ENCODE results near the gene NKX3-2. TPM values are rescaled to one million over a fixed set of nuclear protein-coding genes. Genes with fewer than 3 reads are reported as not detected.

The NKX3-2 gene
- total and polyA plus RNA-seq, 3 donors from 2014 or later = 0.50 to 1.3 (median 0.57) TPM

DNA sequence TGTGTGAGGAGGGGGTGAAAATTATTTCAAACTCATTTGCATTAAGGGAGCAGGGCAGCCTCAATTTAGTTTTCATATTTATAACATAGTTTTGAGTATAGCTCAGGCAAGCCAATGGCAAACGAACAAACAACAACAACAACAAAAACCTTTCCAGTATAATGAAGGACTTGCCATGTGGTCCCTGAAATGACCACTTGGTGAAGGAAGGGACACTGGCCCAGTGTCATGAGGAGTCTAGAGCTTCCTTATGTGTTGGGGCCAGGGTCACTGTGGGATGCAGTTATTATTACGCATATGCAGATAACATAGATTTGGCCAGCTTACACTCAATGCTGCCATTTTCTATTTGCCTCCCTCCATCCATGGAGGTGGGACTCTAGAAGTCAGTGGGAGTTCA, 23.3 kb downstream of the NKX3-2 start:
- no peaks in the 10 kb centered on the region for H3K27me3 ChIP-seq
- intact Hi-C loops (cut with DNase I; ENCODE audit: low total_unique reads) = no loop called here
- H3K27ac ChIP-seq = no peak overlapping the region
- no peak overlapping the region for H3K4me3 ChIP-seq
- H3K9me3 ChIP-seq = no peaks in the 10 kb centered on the region
- TF ChIP-seq, protein P1, sequence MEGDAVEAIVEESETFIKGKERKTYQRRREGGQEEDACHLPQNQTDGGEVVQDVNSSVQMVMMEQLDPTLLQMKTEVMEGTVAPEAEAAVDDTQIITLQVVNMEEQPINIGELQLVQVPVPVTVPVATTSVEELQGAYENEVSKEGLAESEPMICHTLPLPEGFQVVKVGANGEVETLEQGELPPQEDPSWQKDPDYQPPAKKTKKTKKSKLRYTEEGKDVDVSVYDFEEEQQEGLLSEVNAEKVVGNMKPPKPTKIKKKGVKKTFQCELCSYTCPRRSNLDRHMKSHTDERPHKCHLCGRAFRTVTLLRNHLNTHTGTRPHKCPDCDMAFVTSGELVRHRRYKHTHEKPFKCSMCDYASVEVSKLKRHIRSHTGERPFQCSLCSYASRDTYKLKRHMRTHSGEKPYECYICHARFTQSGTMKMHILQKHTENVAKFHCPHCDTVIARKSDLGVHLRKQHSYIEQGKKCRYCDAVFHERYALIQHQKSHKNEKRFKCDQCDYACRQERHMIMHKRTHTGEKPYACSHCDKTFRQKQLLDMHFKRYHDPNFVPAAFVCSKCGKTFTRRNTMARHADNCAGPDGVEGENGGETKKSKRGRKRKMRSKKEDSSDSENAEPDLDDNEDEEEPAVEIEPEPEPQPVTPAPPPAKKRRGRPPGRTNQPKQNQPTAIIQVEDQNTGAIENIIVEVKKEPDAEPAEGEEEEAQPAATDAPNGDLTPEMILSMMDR (IDR thresholded peaks at IDR 0.05) = no peak
- TF ChIP-seq POLR2A (IDR thresholded peaks at IDR 0.05) = no peak
- DNase-seq = no peak
- H3K36me3 ChIP-seq (ENCODE audit: low read depth, missing control alignments) = no peaks in the 10 kb centered on the region
- WGBS, 2 donors = 57 to 67% methylated on average over 1 to 2 of the region's 2 CpGs
- no peaks in the 10 kb centered on the region for H3K4me1 ChIP-seq

DNA sequence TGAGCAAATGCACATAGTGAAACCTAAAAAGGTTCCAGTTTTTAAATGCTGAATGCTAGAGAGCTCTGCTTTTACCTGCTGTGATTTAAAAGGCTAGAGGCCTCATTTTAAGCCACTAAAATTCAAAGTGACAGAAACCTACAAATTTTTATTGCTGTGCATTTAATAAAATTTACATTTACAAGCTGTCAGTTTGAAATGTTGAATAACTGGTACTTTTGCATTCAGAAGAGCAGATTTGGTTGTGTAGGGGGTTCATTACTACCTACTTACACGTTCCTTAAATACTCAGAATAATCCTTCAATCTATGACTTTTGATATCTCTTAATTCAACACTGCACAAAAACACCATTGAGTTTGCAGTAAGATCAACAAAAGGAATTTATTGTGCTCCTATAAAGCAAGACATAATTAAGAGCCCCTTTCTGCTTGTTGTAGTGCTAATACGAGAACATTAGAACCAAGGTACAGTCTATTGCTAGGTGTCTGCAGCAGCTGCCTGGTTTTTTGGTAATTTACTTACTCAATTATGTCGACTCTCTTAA, 27.9 kb downstream of the NKX3-2 start:
- no peaks in the 10 kb centered on the region for H3K4me1 ChIP-seq
- H3K9me3 ChIP-seq = no peaks in the 10 kb centered on the region
- no peak for DNase-seq
- no peak overlapping the region for H3K4me3 ChIP-seq
- WGBS, 2 donors = 75 to 78% methylated on average over 3 of the region's 3 CpGs
- no peak overlapping the region for H3K27ac ChIP-seq
- H3K36me3 ChIP-seq (ENCODE audit: low read depth, missing control alignments) = no peaks in the 10 kb centered on the region
- H3K27me3 ChIP-seq = no peaks in the 10 kb centered on the region
- TF ChIP-seq POLR2A (IDR thresholded peaks at IDR 0.05) = no peak
- TF ChIP-seq, protein P1 (IDR thresholded peaks at IDR 0.05) = no peak
- intact Hi-C loops (cut with DNase I; ENCODE audit: low total_unique reads) = no loop called here

DNA sequence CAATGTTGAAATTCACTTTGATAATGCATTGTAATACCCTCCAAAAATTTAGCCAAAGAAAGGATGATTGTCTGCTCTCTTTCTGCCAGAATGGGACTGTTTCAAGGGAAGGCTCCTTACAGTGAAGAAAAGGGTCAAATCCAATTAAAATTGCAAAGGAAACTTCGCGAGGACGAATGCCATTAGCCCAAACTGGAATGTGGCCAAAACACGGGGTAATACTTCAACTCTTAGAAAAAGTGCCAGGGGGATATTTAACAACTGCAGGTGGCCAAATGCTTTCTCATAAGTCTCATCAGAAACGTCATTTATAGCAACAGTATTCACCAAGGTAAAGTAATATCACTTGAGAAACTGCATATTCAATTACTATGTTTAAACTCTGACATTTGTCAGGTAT, 29.0 kb downstream of the NKX3-2 start:
- no peak for DNase-seq
- Histone ChIP-seq H3K4me3 (no peak overlapping the region), H3K4me1 (no peaks in the 10 kb centered on the region), H3K27ac (no peak overlapping the region), H3K27me3 (no peaks in the 10 kb centered on the region), H3K36me3 (ENCODE audit: low read depth, missing control alignments) (no peaks in the 10 kb centered on the region), H3K9me3 (no peaks in the 10 kb centered on the region)
- 30 to 40% methylated on average over 5 of the region's 5 CpGs for WGBS, 2 donors
- no peak for TF ChIP-seq POLR2A (IDR thresholded peaks at IDR 0.05)
- intact Hi-C loops (cut with DNase I; ENCODE audit: low total_unique reads) = no loop called here

DNA sequence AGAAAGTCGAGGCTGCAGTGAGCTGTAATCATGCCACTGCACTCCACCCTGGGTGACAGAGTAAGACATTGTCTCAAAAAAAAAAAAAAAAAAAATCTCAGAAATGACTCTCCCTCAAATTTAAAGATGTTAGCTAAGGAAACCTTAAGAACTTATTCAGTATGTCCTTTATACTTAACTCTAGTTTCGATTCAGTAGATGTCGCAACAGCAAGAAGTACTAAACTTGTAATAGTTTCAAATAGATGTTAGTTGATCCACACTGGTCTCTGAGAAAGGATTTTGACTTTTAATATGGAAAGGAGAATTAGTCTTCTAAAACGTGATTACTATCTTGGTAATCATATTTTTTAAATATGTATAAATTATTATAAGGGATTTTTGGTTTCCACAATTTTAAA, 29.6 kb downstream of the NKX3-2 start:
- DNase-seq = no peak
- no peak overlapping the region for H3K4me3 ChIP-seq
- no peaks in the 10 kb centered on the region for H3K4me1 ChIP-seq
- intact Hi-C loops (cut with DNase I; ENCODE audit: low total_unique reads) = no loop called here
- WGBS, 2 donors = 82 to 84% methylated on average over 4 of the region's 4 CpGs
- H3K27me3 ChIP-seq = no peaks in the 10 kb centered on the region
- no peak overlapping the region for H3K27ac ChIP-seq
- TF ChIP-seq POLR2A (IDR thresholded peaks at IDR 0.05) = no peak
- TF ChIP-seq, protein P1 (IDR thresholded peaks at IDR 0.05) = no peak
- no peaks in the 10 kb centered on the region for H3K9me3 ChIP-seq
- H3K36me3 ChIP-seq (ENCODE audit: low read depth, missing control alignments) = no peaks in the 10 kb centered on the region

DNA sequence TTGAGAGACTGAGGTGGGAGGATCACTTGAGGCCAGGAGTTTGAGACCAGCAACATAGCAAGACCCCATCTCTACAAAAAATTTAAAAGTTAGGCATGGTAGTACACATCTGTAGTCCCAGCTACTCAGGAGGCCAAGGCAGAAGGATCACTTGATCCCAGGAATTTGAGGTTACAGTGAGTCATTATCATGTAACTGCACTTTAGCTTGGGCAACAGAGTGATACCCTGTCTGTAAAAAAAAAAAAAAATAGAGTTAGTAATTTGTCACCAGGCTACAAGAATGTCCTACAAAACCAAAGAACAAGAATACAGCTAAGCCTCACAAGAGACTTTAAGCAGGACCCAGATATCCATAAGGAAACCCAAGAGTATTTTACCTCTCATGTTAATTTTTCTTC, 33.2 kb downstream of the NKX3-2 start:
- intact Hi-C loops (cut with DNase I; ENCODE audit: low total_unique reads) = no loop called here
- no peaks in the 10 kb centered on the region for H3K4me1 ChIP-seq
- no peak for DNase-seq

More for the DNA sequence above, 33.2 kb downstream of the NKX3-2 start:
- Histone ChIP-seq H3K4me3 (no peak overlapping the region), H3K27me3 (no peaks in the 10 kb centered on the region), H3K27ac (no peak overlapping the region), H3K9me3 (no peaks in the 10 kb centered on the region), H3K36me3 (ENCODE audit: low read depth, missing control alignments) (no peaks in the 10 kb centered on the region)
- TF ChIP-seq, protein P1 (IDR thresholded peaks at IDR 0.05) = no peak
- TF ChIP-seq POLR2A (IDR thresholded peaks at IDR 0.05) = no peak

Measured in testis (tissue), 3 donors.